Central memory CD4-positive, alpha-beta T cell (primary cell): ENCODE results near the gene PDAP1.
"Not testable (repeated sequence)": the region's sequence is repeated elsewhere in the genome, so short reads cannot be mapped to it uniquely, and the experiment has no call there.

Source experiments
- DNase-seq: peaks from one replicate; pipeline ENCODE4 v3.0.0; 2022

PDAP1 gene

GRCh38 chr7:99424932-99425730 lies 16.7 kb upstream of the PDAP1 start:
- no peak for DNase-seq

DNA sequence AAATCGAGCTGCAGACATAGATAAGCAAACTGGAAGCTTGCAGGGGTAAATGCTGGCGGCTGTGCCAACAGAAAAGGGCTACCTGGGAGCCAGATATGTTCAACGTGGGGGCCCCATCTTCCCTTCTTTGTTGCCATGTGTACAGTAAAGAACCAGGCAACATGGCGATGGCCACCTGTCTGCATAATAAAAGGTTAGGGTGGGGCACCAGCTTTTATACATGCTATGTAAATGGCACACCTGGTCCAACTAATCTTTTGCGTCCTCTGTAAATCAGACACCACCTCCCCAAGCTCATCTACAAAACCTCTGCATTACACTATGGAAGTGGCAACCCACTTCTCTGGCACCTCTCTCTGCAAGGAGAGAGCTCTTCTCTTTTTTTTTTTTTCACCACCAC lies 14.2 kb upstream of the PDAP1 start:
- DNase-seq = no peak

GRCh38 chr7:99422186-99422585 lies 13.8 kb upstream of the PDAP1 start:
- no peak for DNase-seq

GRCh38 chr7:99420986-99421385 lies 12.6 kb upstream of the PDAP1 start:
- no peak for DNase-seq

DNA sequence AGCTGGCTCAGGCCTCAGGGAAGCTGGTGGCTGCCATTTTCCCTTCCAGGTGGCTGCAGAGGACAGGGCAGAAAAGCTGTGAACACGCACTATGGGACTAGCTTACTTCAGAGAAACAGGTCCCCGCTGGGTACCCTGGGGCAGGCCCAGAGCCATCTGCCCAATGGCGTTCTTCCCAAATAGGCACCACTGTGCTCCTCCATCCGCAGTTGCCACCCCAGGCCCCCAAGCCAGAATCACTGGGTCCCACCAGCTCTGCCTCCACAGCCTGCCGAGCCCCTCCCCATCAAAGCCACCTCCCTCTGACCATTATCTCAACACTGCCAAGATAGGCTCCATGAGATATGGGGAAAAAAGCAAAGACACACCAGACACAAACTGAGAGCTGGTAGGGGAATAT lies 11.8 kb upstream of the PDAP1 start:
- no peak for DNase-seq

GRCh38 chr7:99419323-99420021 lies 11.1 kb upstream of the PDAP1 start:
- DNase-seq = no peak

DNA sequence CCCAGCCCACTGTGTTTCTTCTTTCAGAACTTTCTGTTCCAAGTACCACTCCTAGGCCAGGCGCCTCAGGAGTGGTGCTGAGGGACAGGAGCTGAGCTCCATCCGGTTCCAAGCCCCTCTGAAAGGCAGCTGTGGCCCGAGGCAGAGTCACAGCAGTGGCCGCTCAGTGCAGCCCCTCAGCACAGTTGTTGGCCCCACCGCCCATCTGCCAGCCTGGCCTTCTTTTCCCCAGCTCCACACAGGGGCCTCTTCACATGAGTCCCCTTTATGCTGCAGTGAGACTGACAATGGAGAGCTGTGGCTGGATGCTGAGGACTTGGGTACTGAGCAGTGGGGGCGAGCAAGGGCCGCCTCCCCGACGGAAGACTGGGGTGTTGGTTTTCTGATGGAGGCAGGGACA lies 9.9 kb upstream of the PDAP1 start:
- no peak for DNase-seq

DNA sequence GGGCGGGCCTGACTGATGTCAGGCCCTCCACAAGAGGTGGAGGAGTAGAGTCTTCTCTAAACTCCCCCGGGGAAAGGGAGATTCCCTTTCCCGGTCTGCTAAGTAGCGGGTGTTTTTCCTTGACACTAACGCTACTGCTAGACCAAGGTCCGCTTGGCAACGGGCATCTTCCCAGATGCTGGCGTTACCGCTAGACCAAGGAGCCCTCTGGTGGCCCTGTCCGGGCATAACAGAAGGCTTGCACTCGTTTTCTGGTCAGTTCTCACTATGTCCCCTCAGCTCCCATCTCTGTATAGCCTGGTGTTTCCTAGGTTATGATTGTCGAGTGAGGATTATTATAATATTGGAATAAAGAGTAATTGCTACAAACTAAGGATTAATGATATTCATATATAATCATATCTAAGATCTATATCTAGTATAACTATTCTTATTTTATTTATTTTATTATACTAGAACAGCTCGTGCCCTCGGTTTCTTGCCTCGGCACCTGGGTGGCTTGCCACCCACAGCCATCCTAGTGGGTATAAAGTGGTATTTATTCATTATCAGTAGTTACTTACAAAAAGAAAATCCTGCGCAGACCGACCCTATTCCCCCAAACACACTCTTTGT lies 7.2 kb upstream of the PDAP1 start:
- not testable (repeated sequence) for DNase-seq

GRCh38 chr7:99410635-99411034 lies 2.2 kb upstream of the PDAP1 start:
- DNase-seq = no peak

DNA sequence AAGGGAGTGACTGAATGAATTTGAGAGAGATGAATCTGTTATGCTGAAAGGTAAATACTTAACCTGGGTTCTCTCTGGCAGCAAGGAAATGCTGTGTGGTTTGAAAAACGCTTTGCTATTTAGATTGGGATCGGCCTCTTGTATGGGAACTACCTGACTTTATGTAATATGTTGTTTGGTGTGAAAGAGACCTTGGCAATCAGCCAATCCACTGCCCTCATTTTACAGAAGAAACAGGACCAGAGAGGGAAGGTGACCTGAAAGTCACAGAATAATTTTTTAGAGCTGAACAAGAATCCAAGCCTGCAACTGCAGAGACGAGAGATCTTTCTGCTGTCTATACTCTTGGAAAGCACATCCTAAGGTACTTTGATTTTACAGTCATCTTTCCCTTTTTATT lies 1.4 kb upstream of the PDAP1 start:
- DNase-seq = no peak

DNA sequence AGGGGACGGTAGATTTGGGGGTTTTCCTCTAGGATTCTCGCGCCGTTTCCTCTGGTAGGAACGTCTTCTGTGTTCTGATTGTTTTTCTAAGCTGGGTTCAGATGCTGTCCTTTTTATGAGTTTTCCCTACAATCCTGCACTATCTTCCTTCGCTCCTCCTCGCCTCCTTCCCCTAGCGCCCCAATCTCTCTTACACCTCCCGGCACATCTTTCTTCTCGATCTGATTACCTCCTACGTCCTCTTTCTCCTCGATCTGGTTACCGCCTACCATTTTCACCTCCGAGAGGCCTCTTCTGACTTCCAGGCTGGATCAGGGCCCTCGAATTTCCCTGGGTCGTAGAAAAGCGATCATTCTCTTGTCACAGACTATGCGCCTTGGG lies 785 bp upstream of the PDAP1 start:
- no peak for DNase-seq

GRCh38 chr7:99407872-99408378 lies 472 bp downstream of the PDAP1 start:
- DNase-seq = peak; percentile 12

- DNase-seq = no peak
Measured at GRCh38 chr7:99406557-99406956, 1.8 kb downstream of the PDAP1 start.

GRCh38 chr7:99404977-99405320 lies 3.4 kb downstream of the PDAP1 start:
- no peak for DNase-seq

GRCh38 chr7:99404235-99404976 lies 4.0 kb downstream of the PDAP1 start:
- DNase-seq = no peak

GRCh38 chr7:99403764-99404163 lies 4.6 kb downstream of the PDAP1 start:
- no peak for DNase-seq

DNA sequence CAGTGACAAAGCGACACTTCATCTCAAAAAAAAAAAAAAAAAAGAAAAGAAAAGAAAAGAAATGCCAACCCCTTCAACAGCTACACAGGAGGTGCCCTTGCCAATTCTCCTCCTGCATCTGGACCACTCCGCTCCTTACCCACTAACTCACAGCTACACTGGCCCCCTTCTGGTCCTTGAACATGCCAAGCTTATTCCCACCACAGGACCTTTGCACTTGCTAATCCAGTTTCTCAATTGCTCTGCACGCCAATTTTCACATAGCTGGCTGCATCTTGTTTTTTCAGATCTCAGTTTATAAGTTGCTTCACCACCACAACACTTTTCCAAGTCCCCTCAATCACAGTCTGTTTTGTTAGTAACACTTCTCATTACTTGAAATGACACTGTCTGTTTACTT lies 5.5 kb downstream of the PDAP1 start:
- DNase-seq = no peak

GRCh38 chr7:99399597-99399996 lies 8.8 kb downstream of the PDAP1 start:
- no peak for DNase-seq

DNA sequence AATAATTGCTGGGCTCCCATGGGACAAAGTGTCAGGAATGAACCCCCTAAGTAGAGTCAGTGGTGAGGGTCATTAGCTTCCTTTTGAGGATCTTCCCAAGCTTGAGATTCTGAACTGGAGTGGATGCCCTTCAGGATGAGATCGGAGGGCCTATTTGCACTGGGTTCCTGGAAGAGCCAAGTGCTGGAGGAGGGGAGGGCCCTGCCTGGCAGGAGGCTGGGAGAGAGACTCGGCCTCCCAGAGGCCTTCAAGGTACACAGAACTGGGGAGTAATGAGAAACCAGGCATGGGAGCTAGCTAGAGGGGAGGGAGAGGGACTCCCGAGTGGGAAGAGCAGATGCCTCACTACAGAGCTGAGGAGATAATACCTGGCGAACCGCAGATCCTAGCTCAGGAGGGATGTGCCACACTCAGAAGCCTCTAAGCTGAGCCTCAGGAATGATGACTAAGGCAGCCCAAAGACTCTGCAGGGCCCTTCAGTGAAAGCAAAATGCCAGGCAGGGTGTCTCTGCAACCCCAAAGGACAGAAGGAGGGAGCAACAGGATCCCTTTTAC lies 9.4 kb downstream of the PDAP1 start:
- DNase-seq = no peak

GRCh38 chr7:99397297-99397983 lies 11.0 kb downstream of the PDAP1 start:
- no peak for DNase-seq

- DNase-seq = no peak
Measured at GRCh38 chr7:99396418-99397296, 11.7 kb downstream of the PDAP1 start.
